Measurements from ENCODE around the gene ICA1L.

DNA sequence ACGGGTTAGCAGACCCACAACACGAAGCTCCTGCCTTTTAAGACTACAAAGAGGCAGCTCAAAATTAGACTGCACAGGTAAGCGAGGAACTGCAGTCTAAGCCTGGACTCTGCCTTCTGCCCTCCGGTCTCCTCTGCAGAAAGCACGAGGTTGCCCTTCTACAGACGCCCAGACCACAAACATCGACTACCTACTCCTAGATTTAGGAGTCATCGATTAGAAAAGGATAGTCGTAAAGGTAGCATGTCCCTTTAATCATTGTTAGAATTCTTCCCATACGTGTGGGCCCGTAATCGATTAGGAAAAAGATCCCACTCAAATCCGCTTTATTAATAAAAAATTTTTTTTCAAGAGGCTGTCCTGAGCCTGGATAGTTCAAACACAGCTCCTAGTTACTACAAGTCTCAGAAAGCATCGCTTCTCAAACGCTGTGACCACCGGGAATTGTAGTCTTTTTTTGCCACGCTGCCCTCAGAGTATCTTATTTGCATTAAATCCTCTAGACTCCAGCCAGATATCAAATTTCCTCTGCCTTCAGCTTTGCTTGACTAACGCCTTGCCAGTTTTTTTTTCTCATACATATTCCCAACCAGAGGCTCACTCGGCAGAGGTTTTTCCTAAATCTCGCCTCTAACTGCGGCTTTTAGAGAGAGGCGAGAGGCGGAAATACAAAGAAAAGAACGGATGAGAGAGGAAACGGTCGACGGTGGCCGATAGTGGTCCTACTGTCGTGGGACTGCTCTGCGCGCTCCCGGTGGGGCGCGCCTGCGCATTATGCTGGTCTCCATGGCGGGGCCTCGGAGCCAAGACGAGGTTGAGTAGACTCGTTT lies 40.2 kb upstream of the ICA1L start, which contains the start of the genes CARF and WDR12:
- TF ChIP-seq, protein P1, sequence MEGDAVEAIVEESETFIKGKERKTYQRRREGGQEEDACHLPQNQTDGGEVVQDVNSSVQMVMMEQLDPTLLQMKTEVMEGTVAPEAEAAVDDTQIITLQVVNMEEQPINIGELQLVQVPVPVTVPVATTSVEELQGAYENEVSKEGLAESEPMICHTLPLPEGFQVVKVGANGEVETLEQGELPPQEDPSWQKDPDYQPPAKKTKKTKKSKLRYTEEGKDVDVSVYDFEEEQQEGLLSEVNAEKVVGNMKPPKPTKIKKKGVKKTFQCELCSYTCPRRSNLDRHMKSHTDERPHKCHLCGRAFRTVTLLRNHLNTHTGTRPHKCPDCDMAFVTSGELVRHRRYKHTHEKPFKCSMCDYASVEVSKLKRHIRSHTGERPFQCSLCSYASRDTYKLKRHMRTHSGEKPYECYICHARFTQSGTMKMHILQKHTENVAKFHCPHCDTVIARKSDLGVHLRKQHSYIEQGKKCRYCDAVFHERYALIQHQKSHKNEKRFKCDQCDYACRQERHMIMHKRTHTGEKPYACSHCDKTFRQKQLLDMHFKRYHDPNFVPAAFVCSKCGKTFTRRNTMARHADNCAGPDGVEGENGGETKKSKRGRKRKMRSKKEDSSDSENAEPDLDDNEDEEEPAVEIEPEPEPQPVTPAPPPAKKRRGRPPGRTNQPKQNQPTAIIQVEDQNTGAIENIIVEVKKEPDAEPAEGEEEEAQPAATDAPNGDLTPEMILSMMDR (IDR thresholded peaks at IDR 0.05): no peak
- TF ChIP-seq POLR2AphosphoS5 (IDR thresholded peaks at IDR 0.05; ENCODE audit: low read depth, low read length): 0 out of 2 replicates have a peak, but pooled peaks have one; percentile 25

Data from Panc1 (cell line).